ENCODE results near the gene LCN9.

Gene LCN9

DNA sequence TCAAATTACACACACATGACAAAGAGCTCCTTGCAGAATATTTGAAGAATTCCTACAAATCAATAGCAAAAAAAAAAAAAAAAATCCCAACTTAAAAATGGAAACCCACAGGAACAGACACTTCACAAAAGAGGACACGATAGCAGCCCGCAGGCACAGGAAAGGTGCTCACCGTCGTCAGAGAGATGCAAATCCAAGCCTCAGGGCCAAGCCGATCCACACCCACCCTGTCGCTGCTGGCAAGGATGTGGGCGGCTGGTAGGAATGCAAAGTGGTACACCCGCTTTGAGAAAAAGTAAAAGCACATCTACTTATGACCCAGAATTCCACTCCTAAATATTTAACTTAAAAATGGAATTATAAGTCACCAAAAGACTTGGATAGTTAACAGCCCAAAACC lies 10.8 kb downstream of the LCN9 start:
- DNase-seq: no peak

DNA sequence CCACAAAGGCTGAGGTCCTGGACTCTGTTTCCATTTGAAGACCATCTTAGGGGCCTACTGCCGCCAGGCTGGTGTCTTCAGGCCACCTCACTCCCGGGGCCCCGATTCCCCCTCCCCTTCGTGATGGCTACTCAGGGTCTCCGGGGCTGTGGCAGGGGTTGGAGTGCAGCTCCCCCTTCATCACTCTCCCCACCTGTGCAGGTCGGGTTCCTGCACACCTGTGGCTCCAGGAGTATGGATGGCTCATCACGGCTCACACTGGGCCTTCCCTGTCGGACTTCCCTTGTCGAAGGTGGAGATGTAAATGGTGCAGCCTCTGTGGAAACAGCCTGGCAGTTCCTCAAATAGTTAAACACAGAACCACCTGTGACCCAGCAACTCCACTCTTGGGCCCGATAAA lies 11.9 kb downstream of the LCN9 start:
- DNase-seq: no peak

DNA sequence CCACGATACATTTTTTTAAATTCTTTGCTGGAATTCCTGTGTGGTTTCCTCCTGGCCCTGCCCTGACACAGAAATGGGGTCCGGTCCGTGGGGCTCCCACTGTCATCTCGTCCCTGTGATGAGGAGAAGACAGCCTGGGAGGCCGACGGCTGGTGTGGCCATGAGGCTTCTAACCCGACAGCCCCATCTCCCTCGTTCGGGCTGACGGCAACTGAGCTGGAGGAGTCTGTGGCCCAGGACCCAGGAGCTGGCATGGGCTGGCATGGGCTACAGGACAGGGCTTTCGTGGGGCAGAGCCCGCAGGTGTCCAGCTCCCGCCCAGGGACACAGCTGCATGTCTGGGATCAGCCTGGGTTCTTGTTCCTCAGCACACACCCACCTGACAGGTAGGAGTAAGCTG lies 13.8 kb downstream of the LCN9 start:
- no peak for DNase-seq

DNA sequence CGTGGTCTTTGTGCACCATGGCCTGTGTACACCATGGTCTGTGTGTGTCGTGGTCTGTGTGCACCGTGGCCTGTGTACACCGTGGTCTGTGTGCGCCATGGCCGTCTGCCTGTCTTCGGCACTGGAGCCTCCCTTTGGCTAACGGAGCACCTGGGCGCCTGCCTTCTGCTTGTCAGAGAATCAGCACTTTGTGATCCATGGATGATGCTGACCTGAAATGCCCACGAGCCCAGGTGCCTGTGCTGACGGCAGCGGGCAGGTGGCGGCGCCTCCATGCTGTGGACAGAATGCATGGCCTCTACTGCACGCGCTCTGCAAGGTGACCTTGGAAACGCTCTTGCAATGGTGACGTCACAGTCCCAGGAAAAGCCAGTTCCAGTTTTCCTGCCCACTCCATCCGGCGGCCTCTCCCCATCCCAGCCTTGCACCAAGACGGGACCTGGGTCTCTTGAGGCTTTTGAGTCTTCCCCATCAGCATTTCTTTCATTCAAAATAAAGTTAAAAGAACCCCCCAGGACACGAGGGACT lies 14.6 kb downstream of the LCN9 start:
- no peak for DNase-seq

DNA sequence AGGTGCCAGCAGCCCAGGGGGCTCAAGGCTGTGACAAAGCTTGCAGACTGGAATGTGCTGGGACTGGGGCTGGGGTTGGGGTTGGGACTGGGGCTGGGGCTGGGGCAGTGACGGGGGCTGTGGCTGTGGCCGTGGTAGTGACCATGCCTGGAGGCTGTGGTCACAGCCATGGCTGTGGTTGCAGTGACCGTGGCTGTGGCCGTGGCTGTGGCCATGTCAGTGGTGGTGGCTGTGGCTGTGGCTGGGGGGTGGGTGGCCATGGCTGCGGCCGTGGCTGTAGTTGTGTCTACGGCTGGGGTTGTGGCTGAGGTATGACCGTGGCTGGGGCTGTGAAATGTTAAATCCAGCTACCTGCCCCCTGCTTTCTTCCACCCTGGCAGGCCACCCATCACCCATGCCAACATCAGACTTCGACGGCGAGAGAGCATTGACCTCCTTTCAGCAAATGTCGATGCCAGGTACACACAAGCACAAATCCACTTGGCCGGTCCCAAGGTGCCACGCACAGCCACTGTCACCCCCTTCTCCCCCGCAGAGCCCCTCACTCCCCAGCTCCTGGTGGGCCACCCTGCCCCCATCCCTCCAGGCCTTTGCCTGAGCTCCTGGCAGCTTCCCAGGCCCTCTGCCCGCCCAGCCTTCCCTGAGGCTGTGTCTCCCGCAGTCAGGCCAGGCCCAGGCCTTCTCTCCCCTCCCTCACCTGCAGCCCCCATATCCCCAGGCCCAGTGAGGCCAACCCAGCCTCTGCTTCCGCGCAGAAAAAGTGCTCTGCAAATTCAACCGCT lies 15.3 kb downstream of the LCN9 start:
- no peak for DNase-seq

DNA sequence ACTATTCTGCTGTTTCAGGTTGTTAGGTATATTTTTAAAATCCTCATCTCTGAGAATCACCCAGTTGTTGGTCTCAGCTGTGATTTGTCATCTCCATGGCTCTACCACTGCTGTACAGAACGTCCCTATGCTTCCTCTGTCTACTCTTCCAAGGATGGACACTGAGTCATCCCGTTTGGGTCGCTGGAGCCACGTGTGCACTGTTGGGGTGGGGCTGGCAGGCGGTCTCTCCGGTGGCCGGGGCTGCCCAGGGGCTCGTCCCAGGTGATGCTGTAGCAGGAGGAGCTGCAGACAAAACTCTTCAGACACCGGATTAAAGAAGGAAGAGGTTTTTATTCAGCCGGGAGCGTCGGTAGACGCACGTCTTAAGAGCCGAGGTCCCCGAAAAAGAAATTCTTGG lies 16.9 kb downstream of the LCN9 start:
- no peak for DNase-seq

DNA sequence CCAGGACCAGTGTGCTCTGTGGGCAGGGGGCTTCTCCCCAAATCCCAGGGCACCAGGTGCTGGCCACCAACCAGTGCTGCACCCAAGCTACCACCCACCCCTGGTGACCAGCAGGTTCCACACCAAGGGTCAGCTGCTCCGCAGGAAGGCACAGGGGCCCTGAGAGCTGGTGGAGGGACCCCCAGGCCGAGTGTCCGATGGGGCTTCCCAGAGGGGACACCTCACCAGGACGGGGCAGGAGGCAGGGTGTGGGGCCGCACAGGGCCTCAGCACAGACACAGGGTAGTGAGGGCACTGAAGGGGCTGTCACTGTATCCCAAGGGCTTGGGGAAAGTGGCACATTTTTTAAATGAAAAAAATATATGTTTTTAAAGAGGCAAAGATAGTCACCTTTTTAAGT lies 18.1 kb downstream of the LCN9 start:
- no peak for DNase-seq

DNA sequence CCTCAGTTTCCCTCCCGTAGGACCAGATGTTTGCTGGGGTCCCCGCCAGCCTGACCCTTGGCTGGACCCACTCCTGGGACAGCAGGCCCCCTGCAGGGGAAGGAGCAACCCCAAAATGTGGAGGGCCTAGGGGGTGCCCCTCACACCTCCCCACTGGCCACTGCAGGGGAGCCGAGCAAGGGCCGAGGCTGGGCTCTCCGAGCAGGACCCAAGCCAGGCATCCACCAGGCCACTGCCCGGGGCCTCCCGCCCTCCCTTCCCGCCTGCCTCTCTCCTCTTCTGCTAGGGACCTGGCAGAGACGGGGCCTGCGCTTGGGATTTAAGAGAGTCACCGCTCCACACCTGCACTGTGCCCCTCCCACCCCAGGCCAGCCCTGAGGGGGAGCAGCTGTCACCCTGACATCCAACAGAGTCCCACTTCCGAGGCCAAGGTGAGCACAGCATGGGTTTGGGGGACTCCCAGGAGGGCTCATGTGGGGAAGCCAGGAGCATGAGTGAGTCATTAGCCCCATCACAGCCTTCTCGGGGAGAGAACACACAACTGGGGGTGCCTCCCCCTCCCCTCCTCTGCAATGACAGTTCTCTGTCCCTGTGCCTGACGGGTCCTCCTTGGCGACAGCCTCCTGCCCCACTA lies 20.4 kb downstream of the LCN9 start:
- DNase-seq: no peak

DNA sequence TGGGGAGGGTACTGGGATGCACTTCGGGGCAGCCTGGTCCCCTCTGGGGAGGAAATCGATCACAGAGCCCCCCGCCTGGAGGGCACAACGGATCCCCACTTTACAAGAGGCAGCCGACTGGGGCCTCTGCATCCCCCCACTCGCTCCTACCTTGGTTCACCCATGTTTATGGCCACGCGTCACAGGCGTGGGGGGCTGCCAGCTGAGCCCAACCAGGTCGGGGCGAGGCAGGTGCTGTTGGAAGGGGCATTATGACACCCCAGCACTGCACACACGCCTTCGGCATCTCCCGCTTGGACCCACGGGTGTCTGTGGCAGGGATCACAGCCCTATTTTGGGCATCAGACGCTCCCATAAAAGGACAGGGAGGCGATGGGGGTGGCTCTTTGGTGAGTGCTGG lies 21.6 kb downstream of the LCN9 start:
- DNase-seq: no peak

DNA sequence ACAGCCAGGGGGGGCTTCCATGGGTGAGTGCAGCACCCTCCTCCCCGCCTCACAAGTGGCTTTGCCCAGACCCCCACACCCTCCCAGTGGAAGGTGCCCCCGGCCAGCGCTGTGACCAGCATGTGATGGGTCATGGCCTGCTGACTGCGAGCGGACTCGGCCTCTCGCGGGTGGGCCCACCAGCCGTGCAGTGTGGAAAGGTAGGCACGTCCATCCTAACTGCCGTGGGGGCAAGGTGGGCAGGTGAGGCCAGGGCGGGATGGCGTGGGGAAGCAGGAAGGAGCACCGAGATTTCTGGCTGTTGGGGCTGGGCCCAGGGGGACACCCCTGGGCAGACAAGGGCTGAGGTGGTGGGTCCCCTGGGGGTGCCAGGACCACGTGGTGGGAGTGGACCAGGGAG lies 24.1 kb downstream of the LCN9 start:
- no peak for DNase-seq

DNA sequence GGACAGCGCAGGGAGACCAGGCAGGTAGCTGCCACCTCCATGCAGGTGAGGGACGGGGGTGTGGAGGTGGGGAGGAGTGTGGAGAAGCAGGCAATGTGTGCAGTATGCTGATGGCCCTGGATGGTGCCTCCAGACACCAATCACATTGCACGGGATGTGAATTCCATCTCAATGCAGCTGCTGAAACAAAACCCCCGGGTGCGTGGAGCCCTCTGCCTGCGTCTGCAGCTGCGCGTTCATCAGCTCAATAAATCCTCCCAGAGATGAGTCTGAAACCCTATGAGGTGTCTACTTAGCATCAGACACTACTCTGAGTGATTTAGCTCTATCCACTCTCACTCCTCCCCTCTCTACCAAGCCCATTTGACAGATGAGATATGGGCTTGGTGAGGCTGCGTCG lies 25.9 kb downstream of the LCN9 start:
- DNase-seq: no peak

DNA sequence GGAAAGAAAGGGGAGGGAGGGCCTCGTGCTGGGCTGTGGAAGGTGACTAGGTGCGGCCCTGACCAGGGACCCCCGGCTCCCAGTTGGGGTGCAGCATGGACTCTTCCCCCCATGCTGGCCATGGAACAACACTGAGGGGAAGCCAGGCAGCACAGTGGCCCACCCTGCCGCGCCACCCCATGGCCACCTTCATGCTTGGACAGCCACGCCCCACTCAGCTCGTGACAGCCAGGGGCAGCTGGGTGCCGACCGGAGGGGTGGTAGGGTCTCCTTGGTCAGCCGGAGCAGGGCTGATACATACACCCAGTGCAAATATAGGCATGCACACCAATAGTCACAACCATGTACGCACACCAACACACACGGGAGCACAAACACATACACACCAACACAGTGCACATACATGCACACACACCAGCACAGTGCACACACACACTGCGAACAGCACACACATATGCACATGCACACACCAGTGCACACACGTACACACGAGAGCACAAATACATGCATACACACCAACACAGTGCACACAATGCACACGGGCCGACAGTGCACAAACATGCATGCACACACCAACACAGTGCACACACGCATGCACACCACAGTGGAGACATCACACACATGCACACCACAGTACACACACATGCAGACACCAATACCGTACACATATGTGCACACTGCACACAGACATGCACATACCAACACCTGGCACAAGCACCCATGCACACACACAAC lies 27.9 kb downstream of the LCN9 start:
- DNase-seq: no peak

DNA sequence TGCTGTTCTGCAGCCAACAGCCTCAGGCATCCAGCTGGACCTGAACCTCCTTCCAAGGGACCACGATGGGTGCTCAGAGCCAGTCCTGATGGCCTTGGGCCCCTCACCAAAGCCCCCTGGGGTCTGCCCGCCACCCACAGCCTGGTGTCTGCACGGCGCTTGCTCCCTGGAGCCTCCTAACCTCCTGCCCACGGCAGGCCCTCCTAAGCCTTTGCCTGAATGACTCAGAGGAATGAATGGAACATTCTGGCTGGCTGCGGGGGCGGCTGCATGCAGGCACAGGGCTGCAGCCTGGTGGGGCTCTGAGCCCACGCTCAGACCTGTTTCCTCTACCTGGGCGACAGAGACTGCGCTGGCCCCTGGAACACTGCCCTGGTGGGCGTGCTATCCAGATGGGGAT lies 29.3 kb downstream of the LCN9 start:
- DNase-seq: no peak

DNA sequence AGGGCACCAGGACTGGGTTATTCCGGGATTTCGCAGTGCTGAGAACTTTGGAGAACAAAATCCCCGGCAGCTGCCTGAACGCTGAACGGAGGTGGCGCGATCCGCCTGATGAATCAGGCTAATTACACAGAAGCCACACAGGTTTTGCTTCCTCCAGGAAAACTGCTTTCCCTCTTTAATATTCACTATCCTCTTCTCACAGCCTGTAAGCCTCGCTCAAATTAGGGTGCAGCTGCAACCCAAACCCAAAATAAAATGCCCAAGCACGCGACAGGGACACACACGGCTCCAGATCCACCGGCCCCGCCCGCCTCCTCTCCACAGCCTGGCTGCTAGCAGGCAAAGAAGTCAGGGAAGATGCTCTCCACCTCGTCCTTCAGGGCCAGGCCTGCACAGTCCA lies 30.2 kb downstream of the LCN9 start:
- no peak for DNase-seq

DNA sequence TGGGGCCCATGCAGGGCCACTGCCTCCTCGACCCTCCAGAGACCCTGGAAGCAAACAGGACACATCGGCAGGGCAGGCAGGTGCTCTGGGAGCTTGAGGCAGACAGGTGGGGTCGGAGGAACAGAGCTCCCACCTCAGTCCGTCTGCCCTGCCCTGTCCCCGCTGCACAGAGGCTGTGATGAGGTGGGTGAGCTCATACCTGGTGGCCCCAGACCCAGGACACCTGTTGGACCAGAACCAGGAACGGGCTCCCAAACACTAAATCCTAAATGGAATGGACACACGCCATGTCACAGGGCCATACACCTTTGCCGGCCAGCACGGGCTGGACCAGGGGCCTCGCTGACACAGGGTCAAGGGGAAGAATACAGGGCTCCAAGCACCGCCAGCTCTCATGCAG lies 30.7 kb downstream of the LCN9 start:
- no peak for DNase-seq

DNA sequence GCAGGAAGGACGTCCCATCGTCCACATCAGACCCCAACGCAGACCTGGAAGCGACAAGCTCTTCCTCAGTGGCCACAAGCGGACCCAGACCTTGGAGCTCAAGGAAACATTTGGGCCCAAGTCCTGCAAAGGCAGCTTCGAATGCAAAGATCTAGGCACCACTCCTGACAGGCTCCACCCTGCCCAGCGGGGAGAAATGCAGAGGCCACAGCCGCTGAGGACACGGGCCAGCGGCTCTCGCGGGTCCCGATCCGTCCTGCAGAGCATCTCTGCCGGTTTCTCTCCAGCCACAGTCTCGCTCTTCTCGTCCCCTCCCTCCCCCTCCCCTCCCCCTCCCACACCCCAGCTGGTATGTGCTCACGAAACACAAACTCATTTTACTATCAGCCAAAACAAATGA lies 31.3 kb downstream of the LCN9 start:
- DNase-seq: no peak

DNA sequence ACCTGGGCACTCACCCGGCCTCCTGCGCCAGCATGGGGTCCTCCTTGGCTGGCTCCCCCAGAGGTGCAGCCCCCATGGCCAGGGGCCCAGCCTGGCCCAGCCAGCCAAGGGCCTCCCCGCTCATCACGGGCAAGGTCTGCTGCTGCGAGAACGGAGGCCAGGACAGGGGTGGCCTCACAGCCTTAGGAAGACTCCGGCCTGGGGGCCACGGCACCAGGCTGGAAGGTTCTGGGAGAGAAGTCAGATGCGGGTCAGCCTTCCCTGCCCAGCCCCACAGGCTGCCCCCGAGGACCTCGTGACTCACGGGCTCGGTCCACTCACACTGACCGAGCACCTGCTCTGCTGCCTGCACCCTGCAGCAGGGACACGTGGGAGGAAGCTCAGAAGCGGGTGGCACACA lies 31.9 kb downstream of the LCN9 start:
- DNase-seq: no peak

DNA sequence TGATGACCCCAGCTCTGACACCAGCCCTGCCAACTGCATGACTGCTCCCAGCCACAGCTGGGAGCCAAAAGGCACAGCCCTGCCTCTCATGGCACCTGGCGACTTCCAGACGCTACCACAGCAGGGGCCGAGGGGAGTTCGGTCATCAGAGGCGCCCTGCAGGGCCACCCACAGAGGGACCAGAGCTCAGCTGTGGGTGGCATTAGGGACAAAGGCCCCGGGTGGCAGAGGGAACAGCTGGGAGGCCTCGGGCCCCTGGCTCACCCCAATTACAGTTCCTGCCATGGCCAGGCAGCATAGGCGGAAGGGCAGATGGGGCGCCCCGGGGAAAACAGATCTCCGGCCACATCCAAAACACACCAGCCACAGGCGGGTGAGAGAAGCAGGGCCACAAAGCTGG lies 32.5 kb downstream of the LCN9 start:
- no peak for DNase-seq

DNA sequence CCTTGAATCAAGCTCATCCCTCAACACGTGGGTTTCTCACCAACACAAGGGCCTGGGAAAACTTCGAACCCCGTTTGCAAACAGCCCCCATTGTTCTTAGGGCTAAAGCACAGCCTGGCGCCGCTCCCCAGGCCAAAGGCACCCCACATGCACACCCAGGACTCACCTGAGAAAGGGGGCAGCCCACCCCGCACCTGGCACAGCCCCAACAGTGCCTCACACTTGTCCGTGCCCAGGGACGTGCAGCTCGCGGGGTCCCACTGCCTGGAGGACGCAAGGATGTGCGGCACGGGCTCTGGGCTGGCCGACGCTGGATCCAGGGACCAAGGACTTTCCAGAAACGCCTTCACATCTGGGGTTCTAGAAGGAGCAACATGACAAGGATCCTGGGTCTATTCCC lies 33.3 kb downstream of the LCN9 start:
- no peak for DNase-seq

DNA sequence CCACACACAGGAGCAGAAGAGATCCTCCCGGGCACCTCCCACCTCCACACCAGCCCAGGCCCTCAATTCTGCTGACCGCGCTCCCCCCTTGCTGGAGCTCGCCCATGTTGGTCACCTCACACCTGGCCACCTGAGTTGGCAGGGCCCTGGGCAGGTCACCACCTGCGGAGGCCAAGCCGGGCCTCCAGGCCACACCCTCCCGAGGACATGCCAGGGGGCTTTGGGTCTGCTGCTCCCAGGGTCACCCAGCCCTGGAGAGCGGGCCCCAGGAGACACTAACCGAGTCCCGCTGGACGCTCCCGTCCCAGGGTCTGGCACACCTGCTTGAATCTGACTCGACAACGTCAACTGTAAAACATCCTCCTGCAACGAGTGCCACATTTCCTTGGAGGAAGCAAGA lies 34.1 kb downstream of the LCN9 start:
- DNase-seq: no peak

DNA sequence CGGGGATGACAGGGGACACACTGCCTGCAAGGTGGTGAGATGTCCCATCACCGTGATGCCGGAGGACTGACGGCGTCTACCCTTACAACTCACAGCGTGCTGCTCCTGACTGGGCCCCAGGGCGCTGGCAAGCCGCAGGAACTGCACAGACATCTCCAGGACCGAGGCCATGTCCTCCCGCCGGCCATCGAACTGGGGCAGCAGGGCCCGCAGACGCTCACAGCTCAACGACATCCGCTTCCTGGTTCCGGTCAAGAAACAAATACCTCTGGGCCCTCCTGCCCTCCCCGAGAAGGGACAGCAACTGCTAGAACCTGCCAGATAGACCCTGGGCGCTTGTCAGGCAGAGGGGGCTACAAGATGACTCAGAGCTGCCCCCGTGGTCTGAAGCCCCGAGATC lies 35.1 kb downstream of the LCN9 start:
- no peak for DNase-seq

DNA sequence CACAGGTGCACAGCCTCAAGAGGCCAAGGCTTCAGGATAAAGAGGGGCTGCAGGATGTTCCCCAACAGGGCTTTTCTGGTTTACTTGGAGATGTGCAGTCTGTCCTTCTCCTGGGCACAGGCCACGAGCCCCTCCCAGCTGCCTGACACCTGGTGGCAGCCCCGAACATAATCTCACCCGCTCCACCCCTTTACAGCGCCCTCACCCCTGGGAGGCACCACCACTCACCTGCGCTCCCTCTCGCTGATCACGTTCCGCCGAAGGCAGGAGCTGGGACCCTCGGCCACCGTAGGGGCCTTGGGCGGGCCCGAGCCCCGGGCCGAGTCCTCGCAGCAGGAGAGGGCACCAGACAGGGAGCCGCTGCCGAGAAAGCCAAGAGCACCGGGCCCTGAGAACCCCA lies 35.7 kb downstream of the LCN9 start:
- no peak for DNase-seq

DNA sequence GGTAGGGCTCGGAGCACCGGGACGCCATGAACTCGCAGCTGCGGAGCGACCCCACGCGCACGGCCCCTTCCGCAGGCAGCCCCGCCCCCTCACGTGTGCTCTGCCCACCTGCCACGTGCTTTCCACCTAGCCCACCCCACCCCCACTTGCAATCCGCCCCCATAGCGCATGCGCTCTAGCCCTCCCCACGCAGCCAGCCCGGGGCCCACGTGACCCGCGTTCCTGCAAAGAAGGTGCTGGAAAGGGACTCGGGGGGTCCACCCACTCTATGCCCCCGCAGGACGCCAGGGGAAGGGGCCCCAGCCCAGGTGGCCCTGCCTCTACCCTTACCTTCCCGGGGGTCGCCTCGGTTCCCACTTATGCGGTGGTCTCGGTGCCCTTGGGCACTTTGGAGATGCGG lies 36.3 kb downstream of the LCN9 start, which contains the start of gene SOHLH1:
Gene SOHLH1, minus strand, starts transcription at position 42 of the 400 bp plus-strand sequence. Its CDS starts 14 bp downstream, at position 28.
- DNase-seq: no peak

DNA sequence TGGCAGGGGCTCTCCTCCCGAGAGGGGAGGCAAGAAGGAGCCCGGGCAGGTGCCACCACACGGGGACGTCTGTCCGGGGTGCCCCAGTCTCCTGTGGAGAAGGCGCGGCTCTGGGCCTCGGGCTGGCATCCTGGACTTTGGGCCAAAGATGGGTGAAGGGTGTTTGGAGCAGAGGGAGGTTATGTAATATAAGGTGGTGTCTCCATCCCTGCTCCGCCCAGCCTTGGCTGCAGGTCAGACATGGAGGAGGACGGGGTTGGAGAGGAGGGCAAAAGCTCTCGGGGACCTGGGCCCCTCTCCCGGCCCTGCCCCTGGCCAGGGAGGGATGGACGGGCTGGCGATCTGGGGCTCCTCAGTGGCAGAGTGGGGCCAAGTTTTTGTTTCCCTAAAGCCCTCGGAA lies 37.4 kb downstream of the LCN9 start:
- no peak for DNase-seq

All from right hindlimb (tissue), 1 donor.